HEK293 (cell line): ENCODE measurements around the gene PLPPR4.

Experiments used
- ATF2 ChIP-seq: fragments of 450-650 bp; formaldehyde crosslinking; IDR thresholded peaks from 2 replicates; pipeline ENCODE4 v1.5.1; 2016; ENCODE audit warnings: missing biosample characterization, missing genetic modification characterization, low read depth
- CTCF ChIP-seq: fragments of 450-650 bp; formaldehyde crosslinking; IDR thresholded peaks from 2 replicates; pipeline ENCODE4 v1.5.1; 2016; ENCODE audit warnings: missing biosample characterization, missing genetic modification characterization
- REST ChIP-seq: fragments of 450-650 bp; formaldehyde crosslinking; IDR thresholded peaks from 2 replicates; pipeline ENCODE4 v1.5.1; 2016; ENCODE audit warnings: missing biosample characterization, missing genetic modification characterization
- TCF7L2 ChIP-seq: IDR thresholded peaks from 2 replicates; pipeline ENCODE4 v1.6.1; 2011; ENCODE audit warnings: low read depth, mild to moderate bottlenecking, inconsistent platforms, low read length, moderate library complexity, borderline replicate concordance
- ZNF138 ChIP-seq: fragments of 450-650 bp; formaldehyde crosslinking; IDR thresholded peaks from 2 replicates; pipeline ENCODE4 v1.5.1; 2016; ENCODE audit warnings: missing biosample characterization, missing genetic modification characterization, borderline replicate concordance
- ZNF324 ChIP-seq: fragments of 450-650 bp; formaldehyde crosslinking; IDR thresholded peaks from 2 replicates; pipeline ENCODE4 v1.5.1; 2016; ENCODE audit warnings: missing biosample characterization, missing genetic modification characterization
- ZNF510 ChIP-seq: fragments of 450-650 bp; formaldehyde crosslinking; IDR thresholded peaks from 2 replicates; pipeline ENCODE4 v1.5.1; 2018; ENCODE audit warnings: mild to moderate bottlenecking, missing genetic modification characterization, missing biosample characterization; ENCODE audit not compliant: insufficient replicate concordance
- ZNF768 ChIP-seq: fragments of 450-650 bp; formaldehyde crosslinking; IDR thresholded peaks from 2 replicates; pipeline ENCODE4 v1.5.1; 2018; ENCODE audit warnings: missing biosample characterization, mild to moderate bottlenecking, missing genetic modification characterization

- no peak for TF ChIP-seq ATF2
- TF ChIP-seq CTCF (tag by site-specific recombination), result no peak
- no peak for TF ChIP-seq REST
- no peak for TF ChIP-seq ZNF768 (tag by site-specific recombination)
- TF ChIP-seq ZNF324, result no peak
- no peak for TF ChIP-seq TCF7L2
- no peak for TF ChIP-seq ZNF510
- no peak for TF ChIP-seq ZNF138 (tag by site-specific recombination)
Observed at GRCh38 chr1:99268021-99268420, 3.7 kb downstream of the PLPPR4 start.
